Liver (tissue), 3 donors: ENCODE data around the gene GTF2IRD2.
"Not testable (repeated sequence)": the region's sequence is repeated elsewhere in the genome, so short reads cannot be mapped to it uniquely, and the experiment has no call there.

Experiments used
- ATF3 ChIP-seq: IDR thresholded peaks from 2 replicates; pipeline ENCODE4 v1.6.1; 2016; ENCODE audit warnings: antibody characterized with exemption
- EGR1 ChIP-seq, 2 donors: IDR thresholded peaks; 2 replicates each; pipeline ENCODE4 v1.6.1; 2016 to 2018; ENCODE audit warnings: antibody characterized with exemption in 2 of 2, low read depth in 2 of 2
- FOXA1 ChIP-seq: IDR thresholded peaks from 2 replicates; pipeline ENCODE4 v1.6.1; 2016; ENCODE audit warnings: antibody characterized with exemption
- JUND ChIP-seq, 2 donors: IDR thresholded peaks; 2 replicates each; pipeline ENCODE4 v1.6.1; 2016; ENCODE audit warnings: antibody characterized with exemption in 2 of 2
- RAD21 ChIP-seq, 2 donors: IDR thresholded peaks; 2 replicates each; pipeline ENCODE4 v1.6.1; 2016; ENCODE audit warnings: antibody characterized with exemption in 2 of 2, mild to moderate bottlenecking in 2 of 2
- REST ChIP-seq: IDR thresholded peaks from 2 replicates; pipeline ENCODE4 v1.6.1; 2016; ENCODE audit warnings: antibody characterized with exemption, mild to moderate bottlenecking
- RXRA ChIP-seq, 2 donors: IDR thresholded peaks; 2 replicates each; pipeline ENCODE4 v1.6.1; 2017 to 2018; ENCODE audit warnings: antibody characterized with exemption in 2 of 2, mild to moderate bottlenecking in 1 of 2
- SP1 ChIP-seq: IDR thresholded peaks from 2 replicates; pipeline ENCODE4 v1.6.1; 2018; ENCODE audit warnings: antibody characterized with exemption, mild to moderate bottlenecking
- TAF1 ChIP-seq: conservative IDR thresholded peaks from 2 replicates; pipeline ENCODE4 v1.6.1; 2016; ENCODE audit warnings: antibody characterized with exemption, mild to moderate bottlenecking
- YY1 ChIP-seq: IDR thresholded peaks from 2 replicates; pipeline ENCODE4 v1.6.1; 2016; ENCODE audit warnings: antibody characterized with exemption, mild to moderate bottlenecking
- TF ChIP-seq, protein P1 (sequence below): fragments of 150-350 bp; IDR thresholded peaks from 2 replicates; pipeline ENCODE4 v1.5.1; 2017; ENCODE audit warnings: improper control_type of control experiment, low read depth, low read length; ENCODE audit not compliant: missing input control
- TF ChIP-seq, protein P2 (sequence below): IDR thresholded peaks from 2 replicates; pipeline ENCODE4 v1.6.1; 2016; ENCODE audit warnings: antibody characterized with exemption
- TF ChIP-seq, protein P3 (sequence below): IDR thresholded peaks from 2 replicates; pipeline ENCODE4 v1.6.1; 2016; ENCODE audit warnings: antibody characterized with exemption
- donor health status: healthy.
- donor health status: healthy.

DNA sequence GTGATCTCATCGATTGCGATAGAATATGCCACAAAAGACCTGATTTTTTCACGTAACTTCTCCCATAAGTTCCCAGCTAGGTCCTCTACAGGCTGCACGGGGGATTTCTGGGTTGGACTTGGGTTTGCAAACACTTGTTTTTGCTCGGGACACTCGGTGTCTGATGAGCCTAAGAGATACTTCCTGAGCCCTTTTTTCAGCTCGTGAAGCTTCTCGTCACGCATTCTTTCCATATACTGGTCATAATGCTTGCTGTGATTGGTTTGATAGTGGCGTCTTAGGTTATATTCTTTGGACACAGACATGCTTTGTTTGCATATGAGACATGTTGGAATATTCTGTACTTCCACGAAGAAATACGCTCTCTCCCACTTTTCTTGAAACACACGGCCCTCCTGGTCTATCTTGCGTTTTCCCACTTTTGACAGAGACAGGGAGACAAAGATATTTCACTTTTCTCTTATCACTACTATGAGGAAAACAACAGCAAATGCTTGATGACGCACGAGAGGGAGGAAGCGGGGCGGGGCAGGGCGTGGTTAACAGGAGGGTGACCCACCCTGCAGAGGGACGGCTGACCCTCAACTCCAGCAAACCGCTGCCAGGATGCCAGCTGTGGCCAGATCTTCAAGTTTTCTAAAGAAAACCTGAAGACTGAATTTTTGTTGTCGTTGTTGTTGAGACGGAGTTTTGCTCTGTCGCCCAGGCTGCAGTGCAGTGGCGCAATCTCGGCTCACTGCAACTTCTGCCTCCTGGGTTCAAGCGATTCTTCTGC is 53.4 kb downstream of the GTF2IRD2 start:
- not testable (repeated sequence) for TF ChIP-seq SP1; TAF1; JUND (IDR thresholded peaks at IDR 0.05); EGR1 (IDR thresholded peaks at IDR 0.05; ENCODE audit: low read depth in 2 of 2); FOXA1; YY1; RAD21 (IDR thresholded peaks at IDR 0.05); REST; RXRA (IDR thresholded peaks at IDR 0.05); ATF3
- TF ChIP-seq, protein P1, sequence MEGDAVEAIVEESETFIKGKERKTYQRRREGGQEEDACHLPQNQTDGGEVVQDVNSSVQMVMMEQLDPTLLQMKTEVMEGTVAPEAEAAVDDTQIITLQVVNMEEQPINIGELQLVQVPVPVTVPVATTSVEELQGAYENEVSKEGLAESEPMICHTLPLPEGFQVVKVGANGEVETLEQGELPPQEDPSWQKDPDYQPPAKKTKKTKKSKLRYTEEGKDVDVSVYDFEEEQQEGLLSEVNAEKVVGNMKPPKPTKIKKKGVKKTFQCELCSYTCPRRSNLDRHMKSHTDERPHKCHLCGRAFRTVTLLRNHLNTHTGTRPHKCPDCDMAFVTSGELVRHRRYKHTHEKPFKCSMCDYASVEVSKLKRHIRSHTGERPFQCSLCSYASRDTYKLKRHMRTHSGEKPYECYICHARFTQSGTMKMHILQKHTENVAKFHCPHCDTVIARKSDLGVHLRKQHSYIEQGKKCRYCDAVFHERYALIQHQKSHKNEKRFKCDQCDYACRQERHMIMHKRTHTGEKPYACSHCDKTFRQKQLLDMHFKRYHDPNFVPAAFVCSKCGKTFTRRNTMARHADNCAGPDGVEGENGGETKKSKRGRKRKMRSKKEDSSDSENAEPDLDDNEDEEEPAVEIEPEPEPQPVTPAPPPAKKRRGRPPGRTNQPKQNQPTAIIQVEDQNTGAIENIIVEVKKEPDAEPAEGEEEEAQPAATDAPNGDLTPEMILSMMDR = not testable (repeated sequence)
- TF ChIP-seq, protein P2, sequence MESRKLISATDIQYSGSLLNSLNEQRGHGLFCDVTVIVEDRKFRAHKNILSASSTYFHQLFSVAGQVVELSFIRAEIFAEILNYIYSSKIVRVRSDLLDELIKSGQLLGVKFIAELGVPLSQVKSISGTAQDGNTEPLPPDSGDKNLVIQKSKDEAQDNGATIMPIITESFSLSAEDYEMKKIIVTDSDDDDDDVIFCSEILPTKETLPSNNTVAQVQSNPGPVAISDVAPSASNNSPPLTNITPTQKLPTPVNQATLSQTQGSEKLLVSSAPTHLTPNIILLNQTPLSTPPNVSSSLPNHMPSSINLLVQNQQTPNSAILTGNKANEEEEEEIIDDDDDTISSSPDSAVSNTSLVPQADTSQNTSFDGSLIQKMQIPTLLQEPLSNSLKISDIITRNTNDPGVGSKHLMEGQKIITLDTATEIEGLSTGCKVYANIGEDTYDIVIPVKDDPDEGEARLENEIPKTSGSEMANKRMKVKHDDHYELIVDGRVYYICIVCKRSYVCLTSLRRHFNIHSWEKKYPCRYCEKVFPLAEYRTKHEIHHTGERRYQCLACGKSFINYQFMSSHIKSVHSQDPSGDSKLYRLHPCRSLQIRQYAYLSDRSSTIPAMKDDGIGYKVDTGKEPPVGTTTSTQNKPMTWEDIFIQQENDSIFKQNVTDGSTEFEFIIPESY = not testable (repeated sequence)
- TF ChIP-seq, protein P3, sequence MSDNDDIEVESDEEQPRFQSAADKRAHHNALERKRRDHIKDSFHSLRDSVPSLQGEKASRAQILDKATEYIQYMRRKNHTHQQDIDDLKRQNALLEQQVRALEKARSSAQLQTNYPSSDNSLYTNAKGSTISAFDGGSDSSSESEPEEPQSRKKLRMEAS = not testable (repeated sequence)
